NCI-H128 (cell line): ENCODE data around the gene PTBP1.

Experiments used
- DNase-seq: peaks from one replicate; lab custom pipeline; 2025; ENCODE audit not compliant: unreplicated experiment; lab: John Stamatoyannopoulos, UW

PTBP1 gene

DNA sequence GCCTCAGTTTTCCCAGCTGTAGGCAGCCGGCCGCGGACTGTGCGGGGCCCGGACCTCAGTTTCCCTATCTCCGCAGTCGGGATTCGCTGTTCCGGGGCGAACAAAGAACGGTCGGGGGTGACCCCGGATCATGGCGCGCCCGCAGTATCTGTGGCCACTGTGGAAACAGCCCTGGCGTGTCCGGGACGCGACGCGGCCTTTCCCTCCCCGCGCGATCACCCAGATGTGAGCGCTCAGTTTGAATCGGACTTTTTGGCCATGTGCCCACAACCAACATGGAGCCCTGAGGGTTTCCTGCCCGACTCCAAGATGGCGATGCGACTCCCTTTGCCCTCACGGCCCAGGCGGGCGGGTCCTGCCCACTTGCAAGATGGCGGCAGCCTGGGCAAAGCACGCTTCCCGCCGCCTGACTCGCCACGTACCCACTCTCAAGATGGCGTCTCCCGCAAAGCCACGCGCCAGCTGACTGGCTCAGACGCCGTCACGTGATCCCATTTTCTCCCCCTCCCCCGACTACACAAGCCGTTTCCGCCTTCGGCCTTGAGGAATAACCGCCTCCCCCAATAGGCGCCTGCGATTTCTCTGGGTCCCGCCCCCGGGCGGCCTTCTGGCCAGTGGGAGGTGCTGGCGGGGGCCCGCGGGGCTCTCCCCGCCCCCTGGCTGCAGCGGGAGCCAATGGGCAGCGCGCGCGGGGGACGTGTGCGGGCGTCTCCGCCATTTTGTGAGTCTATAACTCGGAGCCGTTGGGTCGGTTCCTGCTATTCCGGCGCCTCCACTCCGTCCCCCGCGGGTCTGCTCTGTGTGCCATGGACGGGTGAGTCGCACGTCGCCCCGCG, at the start of gene PTBP1:
Gene PTBP1, plus strand, starts transcription at position 761 of the 836 bp plus-strand sequence. Its CDS starts 46 bp downstream, at position 807.
- DNase-seq, result peak; percentile 99

GRCh38 chr19:748274-748598, 49.0 kb upstream of the PTBP1 start:
- no peak for DNase-seq

DNA sequence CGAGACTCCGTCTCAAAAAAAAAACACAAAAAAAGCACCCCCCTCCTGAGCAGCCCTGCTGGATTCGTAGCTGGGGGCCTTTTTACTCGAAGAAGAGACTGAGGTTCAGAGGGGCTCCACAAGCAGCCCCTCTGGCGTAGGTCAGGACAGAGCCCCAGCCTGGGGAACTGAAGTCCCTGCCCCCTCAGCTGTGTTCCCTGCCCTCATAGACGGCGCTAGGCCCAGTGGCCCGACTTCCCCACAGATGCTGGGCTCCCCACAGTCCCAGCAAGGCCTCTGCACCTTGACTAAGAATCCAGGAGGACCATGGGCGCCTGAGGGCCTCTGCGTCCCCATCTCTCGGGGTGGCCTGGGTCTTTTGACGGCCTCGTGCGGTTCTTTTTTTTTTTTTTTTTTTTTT, 47.4 kb upstream of the PTBP1 start:
- no peak for DNase-seq

- peak; percentile 80 for DNase-seq
Observed at GRCh38 chr19:750640-751423, 46.4 kb upstream of the PTBP1 start, which contains the start of gene MISP. TSS of gene MISP (plus strand) at chr19:751112. CDS start at chr19:756947, 5,835 bp downstream.

DNA sequence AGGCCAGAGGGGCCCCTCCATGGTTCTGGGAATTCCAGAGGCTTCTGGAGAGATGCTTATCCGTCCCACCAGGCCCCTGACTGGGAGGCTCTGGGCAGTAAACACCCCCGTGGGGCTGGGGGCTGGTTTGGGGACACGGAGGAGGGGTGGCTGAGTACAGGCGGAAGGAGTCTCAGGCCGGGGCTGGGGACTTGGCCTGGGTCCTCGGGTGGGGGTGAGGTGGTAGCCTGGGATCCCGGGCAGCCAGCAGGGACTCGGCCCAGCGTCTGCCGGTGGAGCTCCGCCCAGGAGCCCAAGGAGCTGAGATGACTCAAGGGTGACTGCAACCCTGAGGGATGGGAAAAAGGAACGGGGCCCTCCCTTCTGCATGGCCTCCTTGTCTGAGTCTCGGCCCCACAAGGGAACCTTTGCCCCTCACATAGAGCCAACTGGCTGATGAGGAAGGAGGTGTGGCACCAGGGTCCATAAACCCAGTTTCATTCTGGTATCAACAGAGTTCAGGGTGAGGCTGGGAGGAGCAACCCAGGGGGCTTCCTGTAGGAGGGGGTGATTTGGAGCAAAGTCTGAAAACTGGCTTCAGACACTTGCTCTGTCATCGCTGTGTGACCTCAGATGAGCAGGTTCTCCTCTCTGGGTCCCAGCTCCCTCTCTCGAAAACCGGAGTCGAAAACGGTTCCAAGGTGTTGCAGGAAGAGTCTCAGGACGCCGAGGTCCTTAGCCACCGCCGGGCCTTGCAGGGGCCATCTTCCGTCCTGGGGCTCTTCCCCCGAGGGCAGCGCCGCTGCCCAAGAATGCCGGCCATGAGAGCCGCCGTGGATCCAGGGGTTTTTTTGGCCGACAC, 45.5 kb upstream of the PTBP1 start:
- DNase-seq, result no peak

- DNase-seq, result no peak
Observed at GRCh38 chr19:752652-753517, 44.4 kb upstream of the PTBP1 start.

- no peak for DNase-seq
Observed at GRCh38 chr19:754530-754929, 42.7 kb upstream of the PTBP1 start.

- DNase-seq, result no peak
Observed at GRCh38 chr19:755063-755462, 42.2 kb upstream of the PTBP1 start.

DNA sequence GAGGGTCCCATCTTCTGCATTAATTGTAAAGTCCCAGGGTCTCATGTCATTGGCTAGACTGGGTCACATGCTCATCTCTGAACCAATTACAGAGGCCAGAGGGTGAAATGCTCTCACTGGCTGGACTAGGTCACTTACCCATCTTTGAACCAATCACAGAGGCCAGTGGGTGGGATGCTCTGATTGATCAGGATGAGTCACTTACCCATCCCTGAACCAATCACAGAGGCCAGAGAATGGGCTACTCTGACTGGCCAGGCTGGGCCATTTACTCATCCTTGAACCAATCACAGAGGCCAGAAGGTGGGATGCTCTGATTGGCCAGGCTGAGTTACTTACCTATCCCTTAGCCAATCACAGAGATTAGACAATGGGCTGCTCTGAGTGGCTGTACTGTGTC, 41.0 kb upstream of the PTBP1 start:
- DNase-seq, result no peak

GRCh38 chr19:756821-757688, 40.2 kb upstream of the PTBP1 start:
- no peak for DNase-seq

- DNase-seq, result no peak
Observed at GRCh38 chr19:757811-758668, 39.2 kb upstream of the PTBP1 start.

DNA sequence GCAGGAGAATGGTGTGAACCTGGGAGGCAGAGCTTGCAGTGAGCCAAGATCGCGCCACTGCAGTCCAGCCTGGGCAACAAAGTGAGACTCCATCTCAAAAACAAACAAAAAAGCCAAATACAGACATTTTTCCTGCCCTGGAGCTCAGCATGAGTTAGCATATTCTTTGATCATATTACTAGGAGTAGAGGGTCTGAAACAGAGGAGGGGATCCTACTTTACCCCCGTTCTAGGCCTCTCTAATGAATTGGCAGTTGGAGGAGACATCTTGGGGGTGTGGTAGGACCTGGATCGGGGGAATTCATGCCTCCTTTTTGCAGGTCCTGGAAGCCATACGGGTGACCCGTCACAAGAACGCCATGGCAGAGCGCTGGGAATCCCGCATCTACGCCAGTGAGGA, 34.1 kb upstream of the PTBP1 start:
- no peak for DNase-seq

- DNase-seq, result no peak
Observed at GRCh38 chr19:763869-764268, 33.4 kb upstream of the PTBP1 start.

GRCh38 chr19:764301-764700, 33.0 kb upstream of the PTBP1 start:
- no peak for DNase-seq

GRCh38 chr19:765179-765738, 32.0 kb upstream of the PTBP1 start:
- no peak for DNase-seq

GRCh38 chr19:768424-768823, 28.8 kb upstream of the PTBP1 start:
- DNase-seq, result no peak

DNA sequence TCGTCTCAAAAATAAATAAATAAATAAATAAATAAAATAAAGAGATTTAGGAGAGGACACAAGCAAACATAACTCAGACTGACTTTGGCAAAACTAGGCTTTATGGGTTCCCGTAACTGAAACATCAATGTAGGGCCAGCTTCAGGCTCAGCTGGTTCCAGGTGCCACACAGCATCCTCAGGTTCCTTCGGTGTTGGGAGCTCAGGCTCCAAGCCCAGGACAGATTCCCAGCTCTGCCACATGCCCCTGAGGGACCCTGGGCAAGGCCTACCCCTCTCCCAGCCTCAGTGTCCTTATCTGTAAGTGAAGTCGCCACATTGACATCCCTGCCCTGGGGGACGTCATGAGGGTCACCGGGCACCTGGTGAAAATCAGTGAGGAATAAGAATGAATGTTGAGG, 27.6 kb upstream of the PTBP1 start:
- DNase-seq, result no peak

DNA sequence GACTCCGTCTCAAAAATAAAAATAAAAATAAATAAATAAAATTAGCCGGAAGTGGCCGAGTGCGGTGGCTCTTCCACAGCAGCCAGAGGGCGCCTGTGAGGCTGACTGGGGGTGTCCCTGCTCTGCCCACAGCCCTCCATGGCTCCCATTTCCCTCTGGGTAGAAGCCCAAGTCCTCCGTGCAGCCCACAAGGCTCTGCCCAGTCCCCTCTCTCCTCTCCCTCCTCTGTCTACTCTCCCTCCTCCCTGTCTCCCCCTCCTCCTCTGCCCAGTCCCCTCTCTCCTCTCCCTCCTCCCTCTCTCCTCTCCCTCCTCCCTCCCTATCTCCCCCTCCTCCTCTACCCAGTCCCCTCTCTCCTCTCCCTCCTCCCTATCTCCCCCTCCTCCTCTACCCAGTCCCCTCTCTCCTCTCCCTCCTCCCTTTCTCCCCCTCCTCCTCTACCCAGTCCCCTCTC, 25.9 kb upstream of the PTBP1 start:
- DNase-seq, result no peak
